Body of pancreas (tissue), 4 donors: Measurements from ENCODE around the gene CDK8.

Source experiments
- POLR2A ChIP-seq, 3 donors: fragments of 450-650 bp; IDR thresholded peaks; one replicate each; pipeline ENCODE4 v1.6.1; 2016; ENCODE audit warnings: antibody characterized with exemption in 3 of 3, mild to moderate bottlenecking in 2 of 3
- TF ChIP-seq, protein P1 (sequence below), 7 experiments: fragments of 450-650 bp in 4 of 7; fragments of 200-600 bp in 3 of 7; sonication (generic) in 3 of 7; IDR thresholded peaks; one replicate each; pipeline ENCODE4 v1.5.1; 2016 to 2019; ENCODE audit warnings: antibody characterized with exemption in 7 of 7

GRCh38 chr13:26227166-26227971 lies 26.6 kb upstream of the CDK8 start:
- TF ChIP-seq, protein P1, sequence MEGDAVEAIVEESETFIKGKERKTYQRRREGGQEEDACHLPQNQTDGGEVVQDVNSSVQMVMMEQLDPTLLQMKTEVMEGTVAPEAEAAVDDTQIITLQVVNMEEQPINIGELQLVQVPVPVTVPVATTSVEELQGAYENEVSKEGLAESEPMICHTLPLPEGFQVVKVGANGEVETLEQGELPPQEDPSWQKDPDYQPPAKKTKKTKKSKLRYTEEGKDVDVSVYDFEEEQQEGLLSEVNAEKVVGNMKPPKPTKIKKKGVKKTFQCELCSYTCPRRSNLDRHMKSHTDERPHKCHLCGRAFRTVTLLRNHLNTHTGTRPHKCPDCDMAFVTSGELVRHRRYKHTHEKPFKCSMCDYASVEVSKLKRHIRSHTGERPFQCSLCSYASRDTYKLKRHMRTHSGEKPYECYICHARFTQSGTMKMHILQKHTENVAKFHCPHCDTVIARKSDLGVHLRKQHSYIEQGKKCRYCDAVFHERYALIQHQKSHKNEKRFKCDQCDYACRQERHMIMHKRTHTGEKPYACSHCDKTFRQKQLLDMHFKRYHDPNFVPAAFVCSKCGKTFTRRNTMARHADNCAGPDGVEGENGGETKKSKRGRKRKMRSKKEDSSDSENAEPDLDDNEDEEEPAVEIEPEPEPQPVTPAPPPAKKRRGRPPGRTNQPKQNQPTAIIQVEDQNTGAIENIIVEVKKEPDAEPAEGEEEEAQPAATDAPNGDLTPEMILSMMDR (IDR thresholded peaks at IDR 0.05) = no peak
- TF ChIP-seq POLR2A (IDR thresholded peaks at IDR 0.05) = no peak
